Endothelial cell of umbilical vein (primary cell): ENCODE results near the gene ALDH4A1. TPM values are rescaled to one million over a fixed set of nuclear protein-coding genes. Genes with fewer than 3 reads are reported as not detected.

Source experiments
- BruUV-seq: library from RNA; stranded (reverse); fragments of 400-500 nt; replicated peaks from 2 replicates; lab custom pipeline; 2021; lab: Mats Ljungman, UMichigan
- CTCF ChIA-PET: fragments of 300-600, 350-600 bp; sonication (Branson Sonifier 250); formaldehyde crosslinking; loops from one replicate; lab custom pipeline; 2021; ENCODE audit warnings: antibody characterized with exemption, inconsistent platforms; lab: Charles Lee
- POLR2A ChIA-PET: fragments of 300-600, 350-600 bp; sonication (Branson Sonifier 250); formaldehyde crosslinking; loops from one replicate; lab custom pipeline; 2021; ENCODE audit warnings: antibody characterized with exemption, inconsistent platforms; lab: Charles Lee
- DNase-seq: peaks from one replicate; pipeline ENCODE4 v3.0.0-alpha.2; 2011; ENCODE audit warnings: low read depth, low spot score
- FAIRE-seq: peaks from 2 replicates; lab custom pipeline; 2011; peaks lifted over from hg19 to GRCh38; lab: Jason Lieb, UNC
- H2AFZ ChIP-seq: 2 replicates; pipeline ENCODE4 v1.6.0; 2012; ENCODE audit warnings: low read depth, low read length, control low read depth, inconsistent platforms
- H3K27ac ChIP-seq: 2 replicates; pipeline ENCODE4 v1.5.1; 2011; ENCODE audit warnings: low read depth, mild to moderate bottlenecking, control low read depth, low read length, moderate library complexity; ENCODE audit not compliant: insufficient read depth
- H3K27me3 ChIP-seq, 2 experiments: 2 replicates each; pipeline versions ENCODE4 v1.6.0 to v1.6.1; 2011; ENCODE audit warnings: low read length in 2 of 2, mixed read lengths in 1 of 2; ENCODE audit not compliant: control insufficient read depth in 2 of 2, insufficient read depth in 2 of 2
- H3K36me3 ChIP-seq, 2 experiments: 2 replicates in 1 of 2; 3 replicates in 1 of 2; pipeline ENCODE4 v1.5.1; 2011; ENCODE audit warnings: low read length in 2 of 2, mild to moderate bottlenecking in 1 of 2, moderate library complexity in 1 of 2; ENCODE audit not compliant: control insufficient read depth in 2 of 2, insufficient read depth in 2 of 2; ENCODE audit errors: extremely low read depth in 1 of 2
- H3K4me1 ChIP-seq: 3 replicates; pipeline ENCODE4 v1.5.1; 2011; ENCODE audit warnings: mild to moderate bottlenecking, low read length; ENCODE audit not compliant: control insufficient read depth, insufficient read depth; ENCODE audit errors: extremely low read depth
- H3K4me2 ChIP-seq: 2 replicates; pipeline ENCODE4 v1.6.1; 2011; ENCODE audit warnings: low read length, control low read depth, mixed read lengths; ENCODE audit not compliant: insufficient read depth
- H3K4me3 ChIP-seq, 3 experiments: fragments of 200-600 bp in 1 of 3; sonication (generic), shearing (Covaris generic) in 1 of 3; replicated peaks in 1 of 3; 2 replicates each; pipeline ENCODE4 v1.5.1; 2011 to 2016; ENCODE audit warnings: control low read depth in 3 of 3, low read length in 3 of 3, mild to moderate bottlenecking in 2 of 3, inconsistent platforms in 1 of 3, low read depth in 1 of 3, moderate library complexity in 1 of 3; ENCODE audit not compliant: insufficient read depth in 1 of 3
- H3K79me2 ChIP-seq: 2 replicates; pipeline ENCODE4 v1.6.0; 2012; ENCODE audit warnings: low read length, inconsistent platforms; ENCODE audit not compliant: control insufficient read depth, insufficient read depth
- H3K9ac ChIP-seq: replicated peaks from 2 replicates; pipeline ENCODE3; 2011; ENCODE audit warnings: low read length, control low read depth; ENCODE audit not compliant: insufficient read depth; ENCODE audit errors: extremely low read depth
- H3K9me1 ChIP-seq: replicated peaks from 3 replicates; pipeline ENCODE4 v1.6.0; 2011; ENCODE audit warnings: mild to moderate bottlenecking, low read length; ENCODE audit not compliant: control insufficient read depth, insufficient read depth; ENCODE audit errors: extremely low read depth
- H3K9me3 ChIP-seq: replicated peaks from 2 replicates; pipeline ENCODE4 v1.5.1; 2012; ENCODE audit warnings: low read length, inconsistent platforms; ENCODE audit not compliant: control insufficient read depth, insufficient read depth
- H4K20me1 ChIP-seq: replicated peaks from 2 replicates; pipeline ENCODE3; 2011; ENCODE audit warnings: mild to moderate bottlenecking, low read length; ENCODE audit not compliant: control insufficient read depth, insufficient read depth; ENCODE audit errors: extremely low read depth
- EZH2 ChIP-seq: IDR thresholded peaks from 2 replicates; pipeline ENCODE4 v1.6.1; 2012; ENCODE audit warnings: borderline replicate concordance, low read depth, mild to moderate bottlenecking, moderate library complexity, low read length, inconsistent platforms; ENCODE audit not compliant: severe bottlenecking
- FOS ChIP-seq: IDR thresholded peaks from 2 replicates; pipeline ENCODE4 v1.6.1; 2011; ENCODE audit warnings: mild to moderate bottlenecking, low read length, moderate library complexity, borderline replicate concordance; ENCODE audit not compliant: insufficient read depth
- GATA2 ChIP-seq: IDR thresholded peaks from 2 replicates; pipeline ENCODE4 v1.7.0; 2011; ENCODE audit warnings: low read depth, mild to moderate bottlenecking, moderate library complexity, mixed read lengths, low read length; ENCODE audit not compliant: insufficient read length, insufficient read depth
- JUN ChIP-seq: IDR thresholded peaks from 2 replicates; pipeline ENCODE4 v1.6.1; 2011; ENCODE audit warnings: borderline replicate concordance, low read depth; ENCODE audit not compliant: insufficient read length, insufficient read depth
- MYC ChIP-seq: IDR thresholded peaks from one replicate; pipeline ENCODE4 v1.6.1; 2011; ENCODE audit warnings: mild to moderate bottlenecking, low read depth, low read length
- POLR2A ChIP-seq: IDR thresholded peaks from 2 replicates; pipeline ENCODE4 v1.6.1; 2012; ENCODE audit warnings: low read depth, mild to moderate bottlenecking, control low read depth, low read length
- POLR2AphosphoS5 ChIP-seq: IDR thresholded peaks from 2 replicates; pipeline ENCODE4 v1.6.1; 2012; ENCODE audit warnings: low read depth, mild to moderate bottlenecking, control low read depth, low read length, moderate library complexity; ENCODE audit not compliant: insufficient read depth
- dilution Hi-C: fragments of 300-500 bp; cut with MboI; formaldehyde crosslinking; loops from one replicate; pipeline ENCODE4 v1.15.0; 2019; ENCODE audit warnings: low sequenced_read_pairs; ENCODE audit not compliant: extremely low pct_ligation_motif_present
- intact Hi-C: fragments of 100-400 bp; cut with micrococcal nuclease; formaldehyde crosslinking; loops from one replicate; pipeline ENCODE4 v1.10.0; 2022
- polyA plus RNA-seq, 4 experiments: library from polyadenylated mRNA; depleted of rRNA in 3 of 4; stranded (reverse) in 3 of 4; unstranded in 1 of 4; fragments of >200 nt; gene quantifications; 2 replicates each; pipeline versions ENCODE4 v1.2.1 to v1.2.3, GENCODE V29; 2011 to 2012; ENCODE audit warnings: missing spikeins in 1 of 4
- total RNA-seq: library from RNA; stranded (reverse); gene quantifications from 2 replicates; pipeline ENCODE4 v1.2.3, GENCODE V29; 2021
- TF ChIP-seq, protein P1 (sequence below), 2 donors: IDR thresholded peaks; 1 replicate in 1 of 2; 2 replicates in 1 of 2; pipeline ENCODE4 v1.5.1; 2011; ENCODE audit warnings: low read length in 2 of 2, mild to moderate bottlenecking in 2 of 2, moderate library complexity in 2 of 2, control low read depth in 1 of 2, inconsistent platforms in 1 of 2, low read depth in 1 of 2; ENCODE audit not compliant: insufficient read depth in 1 of 2; ENCODE audit errors: extremely low read depth in 1 of 2
- TF ChIP-seq, protein P2 (sequence below): IDR thresholded peaks from 2 replicates; pipeline ENCODE4 v1.6.1; 2011; ENCODE audit not compliant: insufficient read depth, insufficient read length

Gene ALDH4A1
- total and polyA plus RNA-seq, 2 donors (not counting 3 experiments of a cell fraction or from before 2014, with no cell fraction given), result 17.4 to 18.5 TPM

- Histone ChIP-seq H3K27me3 (no peaks in the 10 kb centered on the region), H2AFZ (no peak overlapping the region), H3K27ac (no peak overlapping the region), H4K20me1 (no peaks in the 10 kb centered on the region), H3K79me2 (peaks cover 72% of the 10 kb centered on the region), H3K9ac (no peak overlapping the region), H3K4me1 (peaks cover 23% of the 10 kb centered on the region), H3K4me3 (no peak overlapping the region), H3K4me2 (no peak overlapping the region), H3K9me3 (no peaks in the 10 kb centered on the region), H3K36me3 (no peaks in the 10 kb centered on the region), H3K9me1 (no peaks in the 10 kb centered on the region)
- intact Hi-C loops (no loop called here), dilution Hi-C loops (no loop called here)
- no peak for FAIRE-seq
- no TSS peak for BruUV-seq
- ChIA-PET CTCF (interaction anchor here (1.1 to 1.2 kb wide), 2 partner anchors 19 to 24 kb away, joined by 6 to 8 read pairs; no protein-coding TSS in a partner anchor), POLR2A (no interaction called here)
- TF ChIP-seq EZH2 (no peak), JUN (no peak), POLR2AphosphoS5 (no peak), FOS (no peak), GATA2 (no peak), POLR2A (no peak), MYC (no peak)
- TF ChIP-seq, protein P1, sequence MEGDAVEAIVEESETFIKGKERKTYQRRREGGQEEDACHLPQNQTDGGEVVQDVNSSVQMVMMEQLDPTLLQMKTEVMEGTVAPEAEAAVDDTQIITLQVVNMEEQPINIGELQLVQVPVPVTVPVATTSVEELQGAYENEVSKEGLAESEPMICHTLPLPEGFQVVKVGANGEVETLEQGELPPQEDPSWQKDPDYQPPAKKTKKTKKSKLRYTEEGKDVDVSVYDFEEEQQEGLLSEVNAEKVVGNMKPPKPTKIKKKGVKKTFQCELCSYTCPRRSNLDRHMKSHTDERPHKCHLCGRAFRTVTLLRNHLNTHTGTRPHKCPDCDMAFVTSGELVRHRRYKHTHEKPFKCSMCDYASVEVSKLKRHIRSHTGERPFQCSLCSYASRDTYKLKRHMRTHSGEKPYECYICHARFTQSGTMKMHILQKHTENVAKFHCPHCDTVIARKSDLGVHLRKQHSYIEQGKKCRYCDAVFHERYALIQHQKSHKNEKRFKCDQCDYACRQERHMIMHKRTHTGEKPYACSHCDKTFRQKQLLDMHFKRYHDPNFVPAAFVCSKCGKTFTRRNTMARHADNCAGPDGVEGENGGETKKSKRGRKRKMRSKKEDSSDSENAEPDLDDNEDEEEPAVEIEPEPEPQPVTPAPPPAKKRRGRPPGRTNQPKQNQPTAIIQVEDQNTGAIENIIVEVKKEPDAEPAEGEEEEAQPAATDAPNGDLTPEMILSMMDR (IDR thresholded peaks at IDR 0.05; ENCODE audit: extremely low read depth in 1 of 2, insufficient read depth in 1 of 2, low read depth in 1 of 2, low read length in 2 of 2), result no peak
- TF ChIP-seq, protein P2, sequence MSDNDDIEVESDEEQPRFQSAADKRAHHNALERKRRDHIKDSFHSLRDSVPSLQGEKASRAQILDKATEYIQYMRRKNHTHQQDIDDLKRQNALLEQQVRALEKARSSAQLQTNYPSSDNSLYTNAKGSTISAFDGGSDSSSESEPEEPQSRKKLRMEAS, result no peak
- no peak for DNase-seq
Measured at GRCh38 chr1:18931730-18932129, 29.4 kb upstream of the ALDH4A1 start.
